Measurements from ENCODE around the gene RAB11FIP3.
"Not testable (repeated sequence)": the region's sequence is repeated elsewhere in the genome, so short reads cannot be mapped to it uniquely, and the experiment has no call there.

Gene RAB11FIP3, protein sequence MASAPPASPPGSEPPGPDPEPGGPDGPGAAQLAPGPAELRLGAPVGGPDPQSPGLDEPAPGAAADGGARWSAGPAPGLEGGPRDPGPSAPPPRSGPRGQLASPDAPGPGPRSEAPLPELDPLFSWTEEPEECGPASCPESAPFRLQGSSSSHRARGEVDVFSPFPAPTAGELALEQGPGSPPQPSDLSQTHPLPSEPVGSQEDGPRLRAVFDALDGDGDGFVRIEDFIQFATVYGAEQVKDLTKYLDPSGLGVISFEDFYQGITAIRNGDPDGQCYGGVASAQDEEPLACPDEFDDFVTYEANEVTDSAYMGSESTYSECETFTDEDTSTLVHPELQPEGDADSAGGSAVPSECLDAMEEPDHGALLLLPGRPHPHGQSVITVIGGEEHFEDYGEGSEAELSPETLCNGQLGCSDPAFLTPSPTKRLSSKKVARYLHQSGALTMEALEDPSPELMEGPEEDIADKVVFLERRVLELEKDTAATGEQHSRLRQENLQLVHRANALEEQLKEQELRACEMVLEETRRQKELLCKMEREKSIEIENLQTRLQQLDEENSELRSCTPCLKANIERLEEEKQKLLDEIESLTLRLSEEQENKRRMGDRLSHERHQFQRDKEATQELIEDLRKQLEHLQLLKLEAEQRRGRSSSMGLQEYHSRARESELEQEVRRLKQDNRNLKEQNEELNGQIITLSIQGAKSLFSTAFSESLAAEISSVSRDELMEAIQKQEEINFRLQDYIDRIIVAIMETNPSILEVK

DNA sequence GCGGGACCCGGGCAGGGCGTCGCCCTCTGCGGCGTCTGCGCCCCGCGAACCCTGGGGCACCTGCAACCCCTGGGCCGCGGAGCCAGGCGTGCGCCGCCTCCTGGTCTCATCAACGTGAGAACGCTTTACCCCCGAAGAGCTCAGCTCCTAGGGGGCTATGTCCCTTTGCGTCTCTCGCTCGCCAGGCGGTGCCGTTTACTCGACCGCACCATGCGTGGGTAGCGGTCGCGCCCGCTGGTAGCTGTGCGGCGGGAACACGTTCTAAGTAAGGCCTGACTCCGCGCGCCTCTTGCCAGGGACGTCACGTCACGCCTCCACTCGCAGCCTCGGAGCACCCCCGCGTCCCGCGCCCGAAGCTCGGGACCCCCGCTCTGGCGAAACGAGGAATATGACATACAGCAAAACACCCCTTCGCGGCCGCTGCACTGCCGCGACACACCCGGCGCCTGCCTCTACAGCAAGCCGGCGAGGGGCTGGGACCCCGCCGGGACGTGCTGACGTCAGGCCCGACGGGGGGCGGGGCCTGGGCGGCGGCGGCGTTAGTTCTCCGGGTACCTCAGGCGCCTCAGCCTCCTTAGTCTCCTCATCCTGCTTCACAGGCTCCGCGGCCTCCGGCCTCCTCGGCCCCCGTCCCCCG, at the start of gene RAB11FIP3:
RAB11FIP3 (plus strand) TSS at position 568 of the 637 bp plus-strand sequence. CDS start 358 bp downstream, outside the sequence.
- peak; percentile 79 for DNase-seq

DNA sequence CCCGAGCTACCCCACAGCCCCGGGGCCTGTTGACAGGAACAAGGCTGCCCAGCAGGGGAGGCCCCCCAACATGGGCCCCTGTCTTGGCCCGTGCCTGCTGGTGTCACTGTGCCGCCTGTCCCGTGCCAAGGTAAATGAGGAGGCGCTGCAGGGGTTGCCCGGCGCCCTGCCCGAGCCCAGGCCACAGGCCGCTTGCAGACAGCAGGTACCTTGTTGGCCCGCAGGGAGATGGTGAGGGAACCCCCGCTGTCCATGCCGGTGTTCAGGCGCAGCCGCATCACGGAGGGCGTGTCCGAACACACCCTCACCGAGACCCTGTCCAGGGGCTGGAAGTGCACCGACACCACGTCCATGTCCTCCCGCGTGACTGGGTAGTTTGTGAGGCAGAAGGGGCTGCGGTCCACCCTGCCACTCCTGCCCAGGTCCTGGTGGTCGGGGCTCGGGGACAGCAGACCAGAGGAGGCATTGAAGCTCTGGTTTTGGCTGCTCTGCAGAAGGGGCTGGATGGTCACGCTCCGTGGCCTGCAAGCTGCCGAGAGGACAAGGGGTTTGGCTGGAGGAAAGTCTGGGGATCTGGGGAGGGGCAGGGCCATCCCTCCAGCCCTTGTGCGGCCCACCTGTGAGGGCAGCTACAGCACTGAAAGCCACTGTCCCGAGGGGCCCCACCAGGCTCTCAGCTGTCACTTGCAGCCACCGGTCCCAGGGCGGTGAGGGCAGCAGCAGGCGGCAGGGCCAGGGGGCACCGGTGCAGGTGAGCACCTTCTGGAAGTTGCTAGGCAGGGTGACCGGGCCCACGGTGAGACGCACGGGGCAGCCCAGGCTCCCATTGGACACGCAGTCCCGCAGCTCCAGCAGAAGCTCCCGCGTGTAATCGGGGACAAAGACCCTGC, 49.3 kb upstream of the RAB11FIP3 start:
- DNase-seq, result no peak

DNA sequence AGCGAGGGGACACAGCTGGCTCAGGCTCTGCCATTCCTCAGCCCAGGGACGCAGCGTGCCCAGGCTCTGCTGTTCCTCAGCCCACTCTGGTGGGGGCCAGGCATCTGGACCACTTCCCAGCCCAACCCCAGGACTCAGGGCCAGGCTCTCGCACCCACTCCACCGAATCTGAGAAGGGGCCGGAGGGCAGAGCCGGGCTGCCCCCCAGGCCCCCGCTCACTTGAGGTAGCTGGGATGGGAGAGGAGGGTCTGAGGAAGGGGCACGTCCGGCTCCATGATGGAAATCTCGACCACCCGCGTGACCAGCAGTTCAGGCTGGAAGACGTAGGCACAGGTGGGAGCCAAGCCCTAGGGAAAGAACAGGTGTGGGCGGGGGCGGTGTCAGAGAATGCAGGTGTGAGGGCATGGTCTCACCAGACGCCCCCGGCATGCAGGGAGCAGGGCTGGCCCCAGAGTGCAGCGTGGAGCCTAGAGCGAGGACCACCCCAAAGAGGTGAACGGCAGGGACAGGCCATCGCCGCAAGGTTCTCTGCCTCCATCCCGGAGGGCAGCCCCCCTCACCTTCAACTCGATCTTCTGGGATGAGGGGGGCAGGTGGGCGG, 48.5 kb upstream of the RAB11FIP3 start:
- DNase-seq, result no peak

DNA sequence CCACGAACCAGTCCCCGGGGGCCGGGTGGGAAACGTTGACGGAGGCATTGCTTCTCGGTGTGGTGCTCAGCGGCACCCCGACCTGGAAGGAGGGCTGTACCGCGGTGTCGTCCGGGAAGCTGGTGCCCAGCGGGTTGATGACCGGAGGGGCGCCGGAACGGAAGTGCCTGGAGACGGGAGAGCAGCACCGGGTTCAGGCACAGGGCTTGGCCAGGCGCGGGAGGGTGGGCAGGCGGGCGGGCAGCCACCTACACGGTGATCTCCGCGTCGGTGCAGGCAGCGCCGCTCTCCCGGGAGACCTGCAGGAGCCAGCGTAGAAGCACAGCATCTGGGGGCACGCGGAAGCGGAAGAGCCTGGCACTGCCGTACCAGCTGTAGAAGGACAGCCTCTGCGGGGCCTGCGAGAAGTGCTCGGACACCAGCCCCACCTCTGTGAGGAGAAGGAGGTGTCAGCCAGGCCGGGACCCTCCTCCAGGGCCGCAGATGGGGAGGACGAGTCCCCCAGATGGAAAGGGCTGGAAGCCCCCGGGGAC, 48.0 kb upstream of the RAB11FIP3 start:
- no peak for DNase-seq

DNA sequence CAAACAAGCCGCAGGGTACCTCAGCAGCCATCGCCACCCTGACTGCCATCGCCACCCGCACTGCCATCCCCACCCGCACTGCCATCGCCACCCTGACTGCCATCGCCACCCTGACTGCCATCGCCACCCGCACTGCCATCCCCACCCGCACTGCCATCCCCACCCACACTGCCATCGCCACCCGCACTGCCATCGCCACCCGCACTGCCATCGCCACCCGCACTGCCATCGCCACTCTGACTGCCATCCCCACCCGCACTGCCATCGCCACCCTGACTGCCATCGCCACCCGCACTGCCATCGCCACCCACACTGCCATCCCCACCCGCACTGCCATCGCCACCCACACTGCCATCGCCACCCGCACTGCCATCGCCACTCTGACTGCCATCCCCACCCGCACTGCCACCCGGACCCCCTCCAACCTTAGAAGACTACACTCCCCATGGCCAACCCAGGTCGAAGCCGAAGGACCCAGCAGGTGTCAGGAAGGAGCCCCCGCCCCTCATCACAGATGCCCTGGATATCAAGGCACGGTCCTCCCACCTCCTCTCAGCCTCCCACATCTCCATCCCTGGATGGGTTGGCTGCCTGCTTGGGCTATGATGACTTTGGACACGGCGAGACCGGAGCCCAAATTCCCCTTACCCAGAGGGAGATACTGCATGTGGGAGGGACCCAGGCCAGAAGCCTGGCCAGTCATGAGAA, 47.2 kb upstream of the RAB11FIP3 start:
- not testable (repeated sequence) for DNase-seq

DNA sequence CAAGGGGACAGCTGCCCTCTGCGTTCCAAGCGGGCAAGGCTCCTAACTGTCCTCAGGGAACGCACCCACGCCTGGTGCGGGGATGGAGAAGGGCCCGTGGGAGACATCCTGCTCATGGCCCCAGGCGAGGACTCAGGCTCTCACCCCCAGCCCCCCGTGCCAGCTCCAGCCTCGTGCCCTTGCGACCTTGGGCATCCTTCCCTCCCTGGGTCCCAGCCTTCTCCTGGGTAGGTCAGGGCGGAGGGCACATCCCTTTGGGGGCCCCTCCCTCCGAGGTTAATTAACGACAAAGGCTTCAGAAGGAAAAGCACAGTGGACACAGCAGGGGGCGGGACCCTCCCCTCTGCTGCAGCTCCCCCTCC, 46.6 kb upstream of the RAB11FIP3 start:
- no peak for DNase-seq

DNA sequence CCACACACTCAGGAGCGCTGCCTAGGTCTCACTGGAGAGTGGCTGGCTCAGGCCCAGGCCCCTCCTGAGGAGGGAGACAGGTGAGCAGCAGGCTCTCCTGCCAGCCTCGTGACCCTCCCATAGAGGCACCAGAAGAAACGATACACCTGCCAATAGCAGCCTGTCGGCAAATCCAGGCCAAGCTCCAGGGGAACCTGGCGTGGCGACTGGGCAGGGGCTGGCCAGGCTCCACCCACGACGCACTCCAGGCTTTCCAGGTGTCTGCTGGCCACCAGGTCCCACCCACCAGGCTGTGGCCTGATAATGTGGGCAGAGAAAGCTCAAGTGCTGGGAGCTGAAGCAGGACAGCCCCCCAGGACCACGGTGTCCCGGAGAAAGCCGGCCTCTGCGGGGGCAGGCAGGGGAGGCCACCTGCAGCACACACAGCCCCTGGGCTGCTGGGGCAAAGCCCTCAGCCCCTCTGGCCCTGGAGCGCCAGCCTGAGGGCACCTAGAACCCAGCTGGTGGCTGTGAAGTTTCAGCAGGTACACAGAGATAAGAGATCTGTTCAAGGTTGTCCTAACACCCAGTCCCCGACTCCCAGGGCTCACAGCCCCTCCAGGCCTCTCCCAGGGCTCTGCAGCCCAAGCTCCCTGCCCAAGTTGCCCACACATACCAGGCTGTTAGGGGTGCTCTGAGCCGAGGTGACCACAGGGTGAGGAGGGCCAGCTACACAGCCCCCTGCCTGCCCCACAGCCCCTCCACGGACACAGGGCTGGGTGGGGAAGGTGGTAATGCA, 46.1 kb upstream of the RAB11FIP3 start:
- no peak for DNase-seq

DNA sequence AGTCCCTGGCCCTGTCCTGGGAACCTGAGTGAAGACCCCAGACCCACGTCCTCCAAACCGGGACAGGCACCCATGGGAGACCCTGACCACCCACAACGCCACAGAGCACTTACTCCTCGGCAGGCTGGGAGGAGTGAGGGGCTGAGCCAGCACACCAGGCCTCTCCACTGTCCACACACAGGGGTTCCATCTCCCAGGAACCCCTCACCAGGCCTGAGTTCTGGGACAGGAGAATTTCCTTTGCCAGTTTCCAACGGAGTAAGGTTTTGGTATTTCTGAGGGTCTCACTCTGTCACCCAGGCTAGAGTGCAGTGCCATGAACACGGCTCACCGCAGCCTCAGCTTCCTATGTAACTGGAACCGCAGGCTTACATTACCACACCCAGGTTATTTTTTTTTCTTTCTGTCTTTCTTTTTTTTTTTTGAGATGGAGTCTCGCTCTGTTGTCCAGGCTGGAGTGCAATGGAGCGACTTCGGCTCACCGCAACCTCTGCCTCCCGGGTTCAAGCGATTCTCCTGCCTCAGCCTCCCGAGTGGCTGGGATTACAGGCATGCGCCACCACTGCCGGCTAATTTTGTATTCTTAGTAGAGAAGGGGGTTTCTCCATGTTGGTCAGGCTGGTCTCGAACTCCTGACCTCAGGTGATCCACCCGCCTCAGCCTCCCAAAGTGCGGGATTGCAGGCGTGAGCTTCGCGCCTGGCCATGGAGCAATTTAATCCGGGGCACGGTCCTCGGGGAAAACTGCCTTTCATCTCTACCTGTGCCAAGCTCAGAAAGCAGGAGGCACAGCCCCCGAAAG, 45.3 kb upstream of the RAB11FIP3 start:
- no peak for DNase-seq

DNA sequence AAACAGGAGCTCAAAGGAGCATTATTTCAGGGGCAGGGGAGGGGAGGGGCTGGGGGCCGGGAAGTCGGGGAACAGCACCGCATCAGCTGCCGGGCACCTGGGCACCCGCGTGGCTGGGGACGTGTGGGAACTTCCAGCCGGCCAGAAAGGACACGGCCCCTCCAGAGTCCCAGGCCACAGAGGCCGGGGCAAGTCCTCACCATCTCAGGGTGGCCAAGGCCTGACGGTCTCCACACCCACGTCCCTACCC, 44.8 kb upstream of the RAB11FIP3 start:
- no peak for DNase-seq

DNA sequence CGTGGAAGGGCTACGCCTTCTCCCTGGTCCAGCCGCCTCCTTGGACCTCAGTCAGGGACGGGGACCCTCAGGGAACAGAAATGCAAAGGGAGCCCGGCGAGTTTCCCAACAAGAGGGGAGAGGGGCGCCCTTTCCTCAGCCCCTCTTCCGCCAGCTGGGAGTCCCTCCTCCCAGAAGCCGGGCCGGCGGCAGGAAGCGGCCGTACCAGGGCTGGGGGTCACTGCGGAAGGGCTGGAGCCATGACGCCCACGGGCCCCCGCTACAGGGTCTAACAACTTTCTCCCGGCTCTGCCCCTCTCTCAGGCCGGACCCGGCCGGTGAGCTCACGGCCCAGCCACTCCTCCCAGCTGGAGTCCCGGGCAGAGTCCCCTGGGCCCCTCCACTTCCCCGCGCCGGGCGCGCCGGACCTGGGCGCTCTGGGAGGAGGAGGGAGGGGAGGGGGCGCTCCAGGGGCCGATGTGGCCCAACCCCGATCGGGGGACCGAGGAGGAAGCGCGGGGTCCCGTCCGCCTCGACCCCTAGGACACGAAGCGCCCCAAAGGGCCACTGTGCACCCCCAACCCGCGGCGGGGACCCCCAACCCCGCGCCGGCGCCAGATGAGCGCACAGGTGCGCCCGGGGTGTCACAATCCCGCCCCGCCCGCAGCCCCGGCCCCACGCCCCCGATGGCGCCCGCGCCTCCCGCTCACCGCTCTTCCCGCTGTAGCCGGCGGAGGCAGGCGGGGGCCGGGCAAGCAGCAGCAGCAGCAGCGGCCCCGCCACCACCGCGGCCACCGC, 44.2 kb upstream of the RAB11FIP3 start:
- peak; percentile 31 for DNase-seq

DNA sequence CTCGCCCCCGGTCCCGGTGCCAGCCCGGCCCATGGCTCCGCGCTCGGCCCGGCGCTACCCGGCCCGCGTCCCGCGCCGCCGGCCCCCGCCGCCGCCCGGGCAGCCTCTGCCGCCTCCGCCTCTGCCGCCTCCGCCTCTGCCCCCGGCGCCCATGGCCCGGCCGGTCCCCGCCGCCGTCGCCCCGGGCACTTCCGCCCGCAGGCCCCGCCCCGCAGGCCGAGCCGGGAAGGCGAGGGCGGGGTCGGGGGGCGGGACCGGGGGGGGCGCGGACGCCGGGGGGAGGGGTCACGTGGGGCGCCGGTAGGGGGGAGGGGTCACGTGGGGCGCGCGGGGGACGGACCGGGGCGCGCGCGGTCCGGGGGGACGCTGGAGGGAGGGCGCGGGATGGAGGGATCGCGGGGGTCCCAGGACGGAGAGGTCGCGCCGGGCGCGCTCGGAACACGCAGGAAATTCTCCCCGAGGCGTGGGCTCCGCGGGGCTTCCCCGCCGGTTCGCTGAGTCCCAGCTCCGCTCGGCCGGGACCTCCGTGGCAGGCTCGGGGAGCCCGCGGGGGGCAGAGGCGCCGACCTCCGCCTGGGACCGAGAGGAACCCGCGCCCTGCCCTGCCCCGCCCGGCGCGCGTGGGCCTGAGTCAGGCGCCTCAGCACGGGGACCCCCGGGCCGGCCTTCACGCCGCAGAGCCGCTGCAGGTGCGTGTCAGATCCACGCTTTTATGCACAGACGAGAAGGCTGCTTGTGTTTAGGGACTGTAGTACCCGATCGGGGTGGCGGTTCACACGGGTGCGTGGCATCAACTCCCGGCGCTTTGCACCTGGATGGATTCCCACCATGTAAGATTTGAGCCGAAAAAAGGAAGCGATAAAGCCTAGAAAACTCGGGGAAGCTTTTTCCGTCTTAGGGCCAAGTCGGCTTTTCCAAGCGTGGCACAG, 43.4 kb upstream of the RAB11FIP3 start, which contains the start of gene PGAP6:
PGAP6 (minus strand) TSS at position 190 of the 929 bp plus-strand sequence; CDS start at position 33, 157 bp downstream.
- DNase-seq, result peak; percentile 58

DNA sequence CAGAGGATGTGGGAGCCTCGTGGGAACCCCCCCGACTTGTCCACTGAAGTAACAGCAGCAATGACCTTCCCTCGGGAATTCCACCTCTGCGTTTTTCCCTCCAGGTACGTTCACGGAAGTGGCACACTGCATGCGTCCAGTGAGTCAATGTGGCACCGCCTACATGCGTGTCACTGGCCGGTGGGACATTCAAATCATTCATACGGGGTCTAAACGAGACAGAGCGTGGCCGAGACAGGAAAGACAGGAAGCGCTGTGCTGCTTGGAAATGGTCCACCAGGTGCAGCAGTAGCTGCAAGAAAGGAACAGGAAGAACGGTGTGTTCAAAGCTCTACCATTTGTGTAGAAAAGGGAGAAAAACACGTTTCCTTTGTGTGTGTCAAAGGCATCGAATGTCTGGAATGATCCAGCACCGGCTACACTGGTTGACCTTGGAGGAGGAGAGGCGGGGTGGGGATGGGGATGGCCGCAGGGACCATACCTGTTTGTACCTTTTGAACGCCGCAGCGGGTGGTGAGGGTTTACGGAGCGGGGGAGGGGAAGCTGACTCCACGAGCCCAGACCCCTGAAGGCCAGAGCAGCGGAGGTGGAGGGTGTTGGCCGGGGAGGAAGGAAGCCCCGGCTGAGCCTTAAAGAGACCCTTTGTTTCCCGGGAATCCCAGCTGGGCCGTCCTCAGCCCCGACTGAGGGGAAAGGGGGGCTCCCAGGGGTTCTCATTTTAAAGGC, 42.0 kb upstream of the RAB11FIP3 start:
- peak; percentile 47 for DNase-seq

DNA sequence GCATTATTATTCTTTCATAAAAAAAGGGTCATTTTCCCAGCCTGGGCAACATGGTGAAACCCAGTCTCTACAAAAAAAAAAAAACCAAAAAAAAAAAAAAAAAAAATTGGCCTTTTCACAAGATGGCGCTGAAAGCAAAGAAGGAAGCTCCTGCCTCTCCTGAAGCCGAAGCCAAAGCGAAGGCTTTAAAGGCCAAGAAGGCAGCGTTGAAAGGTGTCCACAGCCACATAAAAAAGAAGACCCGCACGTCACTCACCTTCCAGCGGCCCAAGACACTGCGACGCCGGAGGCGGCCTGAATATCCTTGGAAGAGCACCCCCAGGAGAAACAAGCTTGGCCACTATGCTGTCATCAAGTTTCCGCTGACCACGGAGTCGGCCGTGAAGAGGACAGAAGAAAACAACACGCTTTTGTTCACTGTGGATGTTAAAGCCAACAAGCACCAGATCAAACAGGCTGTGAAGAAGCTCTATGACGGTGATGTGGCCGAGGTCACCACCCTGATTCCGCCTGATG, 38.8 kb upstream of the RAB11FIP3 start:
- no peak for DNase-seq

DNA sequence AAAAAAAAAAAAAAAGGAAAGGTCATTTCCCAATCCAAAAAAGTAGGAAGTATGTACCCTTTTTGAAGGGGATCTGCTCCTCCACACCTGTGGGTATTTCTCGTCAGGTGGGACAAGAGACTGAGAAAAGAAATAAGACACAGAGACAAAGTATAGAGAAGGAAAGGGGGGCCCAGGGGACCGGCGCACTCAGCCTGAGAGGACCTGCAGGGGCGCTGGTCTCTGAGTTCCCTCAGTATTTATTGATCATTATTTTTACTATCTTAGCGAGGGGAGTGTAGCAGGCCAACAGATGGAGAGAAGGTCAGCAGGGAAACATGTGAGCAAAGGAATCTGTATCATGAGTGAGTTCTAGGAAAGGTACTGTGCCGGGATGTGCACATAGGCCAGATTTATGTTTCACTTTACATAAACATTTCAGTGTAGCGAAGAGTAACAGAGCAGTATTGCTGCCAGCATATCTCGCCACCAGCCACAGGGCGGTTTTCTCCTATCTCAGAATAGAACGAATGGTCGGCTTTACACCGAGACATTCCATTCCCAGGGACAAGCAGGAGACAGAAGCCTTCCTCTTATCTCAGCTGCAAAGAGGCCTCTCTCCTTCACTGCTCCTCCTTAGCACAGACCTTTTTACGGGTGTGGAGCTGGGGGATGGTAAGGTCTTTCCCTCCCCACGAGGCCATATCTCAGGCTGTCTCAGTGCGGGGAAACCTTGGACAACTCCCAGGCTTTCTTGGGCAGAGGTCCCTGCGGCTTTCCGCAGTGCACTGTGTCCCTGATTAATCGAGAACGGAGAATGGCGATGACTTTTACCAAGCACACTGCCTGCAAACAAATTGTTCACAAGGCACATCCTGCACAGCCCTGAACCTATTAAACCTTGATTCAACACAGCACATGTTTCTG, 37.4 kb upstream of the RAB11FIP3 start:
- not testable (repeated sequence) for DNase-seq

DNA sequence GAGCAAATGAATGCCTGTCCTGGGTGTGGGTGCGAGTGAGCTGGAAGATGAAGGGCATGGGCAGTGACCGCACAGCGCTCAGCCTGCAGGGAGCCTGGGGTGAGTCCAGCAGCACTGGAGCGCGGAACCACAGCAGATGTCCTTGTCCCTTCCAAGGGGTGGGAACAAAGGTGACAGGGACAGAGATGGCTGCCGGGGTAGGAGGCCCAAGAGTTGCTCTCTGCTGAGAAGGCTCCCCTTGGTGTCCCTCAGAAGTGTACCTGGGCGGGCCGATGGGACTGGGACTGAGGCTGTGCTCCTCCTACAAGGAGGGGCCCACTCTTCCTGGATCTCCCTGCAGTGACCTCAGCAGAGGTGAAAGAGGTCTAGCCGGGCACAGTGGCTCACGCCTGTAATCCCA, 36.1 kb upstream of the RAB11FIP3 start:
- DNase-seq, result no peak

DNA sequence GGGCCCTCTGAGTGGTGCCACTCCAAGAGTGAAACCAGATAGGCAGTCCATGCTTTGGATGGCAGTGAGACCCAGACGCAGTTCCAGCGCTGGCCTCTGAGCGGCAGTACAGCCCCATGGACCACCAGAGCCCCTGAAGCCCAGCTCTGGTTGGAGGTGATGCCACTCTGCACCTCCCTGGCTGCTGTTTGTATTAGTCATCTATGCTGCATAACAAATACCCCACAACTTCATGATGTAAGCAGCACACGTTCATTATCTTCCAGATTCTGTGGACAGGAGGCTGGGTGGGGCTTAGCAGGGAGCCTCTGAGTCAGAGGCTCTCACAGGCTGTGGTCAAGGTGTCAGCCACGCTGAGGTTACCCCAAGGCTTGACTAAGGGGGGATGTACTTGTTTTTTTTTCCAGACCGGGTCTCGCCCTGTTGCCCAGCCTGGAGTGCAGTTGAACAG, 33.5 kb upstream of the RAB11FIP3 start:
- peak; percentile 72 for DNase-seq

Measured in activated CD4-positive, alpha-beta T cell treated with anti-CD3 and anti-CD28 coated beads, Interleukin-2, amount 50 U/mL, for 1 hour (primary cell).